Measurements from ENCODE around the gene RBM11.

The RBM11 gene

GRCh38 chr21:14271641-14272040 lies 55.7 kb downstream of the RBM11 start:
- DNase-seq: no peak

DNA sequence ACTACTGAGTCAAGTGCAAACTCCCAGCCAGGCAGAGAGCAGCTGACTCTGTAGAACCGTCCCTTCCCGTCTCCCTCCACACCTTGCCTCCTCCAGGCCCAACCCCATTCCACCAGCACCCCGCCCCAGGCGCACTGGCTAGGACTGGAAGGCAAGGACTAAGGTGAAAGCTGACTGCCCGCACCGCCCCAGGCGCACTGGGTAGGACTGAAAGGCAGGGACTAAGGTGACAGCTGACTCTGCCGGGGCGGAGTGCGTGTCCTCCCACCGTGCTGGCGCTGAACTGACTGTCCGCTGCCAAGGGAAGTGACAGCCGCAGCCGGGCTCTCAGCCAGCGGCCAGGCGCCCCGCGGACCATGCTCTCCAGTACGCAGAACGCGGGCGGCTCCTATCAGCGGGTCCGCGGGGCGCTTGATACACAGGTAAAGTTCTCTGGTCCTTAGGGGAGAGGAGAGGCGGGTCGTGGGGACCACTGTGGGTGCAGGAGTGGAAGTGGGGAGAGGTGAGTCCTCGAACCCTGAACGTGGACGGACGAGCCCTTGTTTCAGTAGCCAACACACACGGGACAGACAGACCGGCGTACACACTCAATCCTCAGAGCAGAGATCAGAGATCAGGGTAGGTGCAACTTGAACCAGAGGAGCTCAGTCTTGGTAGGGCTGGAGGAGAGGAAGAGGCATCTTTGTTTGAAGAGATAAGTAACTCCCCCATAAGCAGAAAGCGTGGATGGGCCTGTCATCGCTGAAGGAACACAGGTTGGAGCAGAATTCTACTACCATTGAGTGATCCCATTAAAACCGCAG lies 58.0 kb downstream of the RBM11 start:
- DNase-seq: no peak

DNA sequence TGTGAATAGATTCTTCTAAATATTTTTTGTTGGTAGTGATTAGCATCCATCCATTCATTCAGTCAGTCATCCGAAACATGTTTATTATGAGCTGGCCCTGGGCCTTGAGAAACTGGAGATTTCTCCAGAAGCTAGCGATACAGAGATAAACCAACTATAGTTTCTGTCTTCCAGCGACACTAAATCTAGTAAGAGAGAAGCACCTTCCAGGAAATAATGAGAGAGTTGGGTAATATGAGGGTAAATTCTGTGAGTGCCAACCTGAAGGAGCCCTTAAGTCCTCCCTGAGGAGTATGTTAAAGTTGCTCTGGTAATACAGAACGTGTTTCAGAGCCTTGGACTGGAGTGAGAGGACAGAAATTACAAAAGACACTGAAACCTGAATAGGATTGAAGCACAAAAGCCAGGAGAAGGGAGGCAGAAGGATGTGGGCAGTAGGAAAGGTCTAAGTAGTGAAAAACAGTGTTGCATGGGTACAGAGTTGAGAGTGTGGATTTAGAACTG lies 59.8 kb downstream of the RBM11 start:
- no peak for DNase-seq

Data from effector CD8-positive, alpha-beta T cell (primary cell).